T-helper 2 cell treated with Interferon-gamma antibody and Interleukin-4, amounts not matched to agents 100 ng/mL and 5 ng/mL, for 36 hours (primary cell): Measurements from ENCODE around the gene MMP28. TPM values are rescaled to one million over a fixed set of nuclear protein-coding genes. Genes with fewer than 3 reads are reported as not detected.

Source experiments
- intact Hi-C: fragments of 100-400 bp; cut with micrococcal nuclease; formaldehyde crosslinking; loops from one replicate; pipeline ENCODE4 v1.15.1; 2023
- total RNA-seq: library from RNA; stranded (reverse); gene quantifications from 2 replicates; pipeline ENCODE4 v1.2.3, GENCODE V29; 2022

Gene MMP28, protein sequence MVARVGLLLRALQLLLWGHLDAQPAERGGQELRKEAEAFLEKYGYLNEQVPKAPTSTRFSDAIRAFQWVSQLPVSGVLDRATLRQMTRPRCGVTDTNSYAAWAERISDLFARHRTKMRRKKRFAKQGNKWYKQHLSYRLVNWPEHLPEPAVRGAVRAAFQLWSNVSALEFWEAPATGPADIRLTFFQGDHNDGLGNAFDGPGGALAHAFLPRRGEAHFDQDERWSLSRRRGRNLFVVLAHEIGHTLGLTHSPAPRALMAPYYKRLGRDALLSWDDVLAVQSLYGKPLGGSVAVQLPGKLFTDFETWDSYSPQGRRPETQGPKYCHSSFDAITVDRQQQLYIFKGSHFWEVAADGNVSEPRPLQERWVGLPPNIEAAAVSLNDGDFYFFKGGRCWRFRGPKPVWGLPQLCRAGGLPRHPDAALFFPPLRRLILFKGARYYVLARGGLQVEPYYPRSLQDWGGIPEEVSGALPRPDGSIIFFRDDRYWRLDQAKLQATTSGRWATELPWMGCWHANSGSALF
- not detected in 2 replicates for total RNA-seq

DNA sequence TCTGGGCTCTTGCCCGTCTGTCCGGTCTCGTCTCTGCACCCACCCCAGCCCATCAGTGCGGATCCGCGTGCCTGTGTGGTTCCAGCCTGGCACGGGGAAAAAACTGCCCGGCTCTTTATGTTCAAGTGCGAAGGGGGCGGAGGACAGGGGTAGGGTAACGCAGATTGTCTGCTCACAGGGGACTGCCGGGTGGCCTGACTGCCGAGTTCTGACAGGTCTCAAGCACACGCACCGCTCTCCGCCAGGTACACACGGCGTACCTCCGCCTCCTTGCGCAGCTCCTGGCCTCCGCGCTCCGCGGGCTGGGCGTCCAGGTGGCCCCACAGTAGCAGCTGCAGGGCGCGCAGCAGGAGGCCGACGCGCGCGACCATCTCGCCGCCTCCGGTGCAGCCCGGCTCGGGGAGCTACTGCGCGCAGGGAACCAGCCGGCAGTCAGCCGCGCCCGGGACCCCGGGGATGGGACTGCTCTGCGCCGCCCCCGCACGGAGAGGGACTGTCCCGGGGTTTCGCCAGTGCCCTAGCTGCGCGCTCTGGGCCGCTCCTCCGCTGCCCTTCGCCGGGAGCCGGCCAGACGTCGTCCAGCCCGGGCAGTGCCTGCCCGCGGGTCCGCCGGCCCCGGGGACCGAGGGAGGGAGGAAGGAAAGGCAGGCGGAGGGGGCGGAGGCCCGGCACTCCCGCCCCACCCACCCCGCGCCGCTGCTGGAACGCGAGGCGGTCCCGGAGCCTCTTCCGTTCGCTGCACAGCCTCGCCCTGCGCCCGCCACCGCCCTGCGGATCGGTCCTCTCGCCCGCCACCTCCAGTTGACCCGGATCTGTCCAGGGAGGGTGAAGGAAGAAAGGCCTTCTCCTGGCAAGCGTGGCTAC is at the start of gene MMP28:
TSS of gene MMP28 (minus strand) at position 635 of the 864 bp plus-strand sequence. CDS start at position 371, 264 bp downstream.
- intact Hi-C loops, result no loop called here

DNA sequence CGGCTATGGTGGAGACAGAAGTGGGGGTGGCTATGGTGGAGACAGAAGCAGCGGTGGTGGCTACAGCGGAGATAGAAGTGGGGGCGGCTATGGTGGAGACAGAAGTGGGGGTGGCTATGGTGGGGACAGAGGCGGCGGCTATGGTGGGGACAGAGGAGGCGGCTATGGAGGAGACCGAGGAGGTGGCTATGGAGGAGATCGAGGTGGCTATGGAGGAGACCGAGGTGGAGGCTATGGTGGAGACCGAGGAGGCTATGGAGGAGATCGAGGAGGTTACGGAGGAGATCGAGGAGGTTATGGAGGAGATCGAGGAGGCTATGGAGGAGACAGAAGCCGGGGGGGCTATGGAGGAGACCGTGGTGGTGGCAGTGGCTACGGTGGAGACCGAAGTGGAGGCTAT is 49.1 kb upstream of the MMP28 start:
- intact Hi-C loops, result loop anchor here (10.0 kb wide), 1 partner anchor 90 kb away; the partner anchor contains the start of gene RDM1

- intact Hi-C loops, result loop anchor here (10.0 kb wide), 1 partner anchor 91 kb away; the partner anchor contains the start of gene RDM1
Observed at GRCh38 chr17:35843698-35844097, 48.3 kb upstream of the MMP28 start.

GRCh38 chr17:35842239-35842638 is 46.8 kb upstream of the MMP28 start:
- intact Hi-C loops, result loop anchor here (10.0 kb wide), 1 partner anchor 93 kb away; the partner anchor contains the start of gene RDM1

- intact Hi-C loops, result loop anchor here (10.0 kb wide), 1 partner anchor 93 kb away; the partner anchor contains the start of gene RDM1
Observed at GRCh38 chr17:35841505-35841904, 46.1 kb upstream of the MMP28 start.

DNA sequence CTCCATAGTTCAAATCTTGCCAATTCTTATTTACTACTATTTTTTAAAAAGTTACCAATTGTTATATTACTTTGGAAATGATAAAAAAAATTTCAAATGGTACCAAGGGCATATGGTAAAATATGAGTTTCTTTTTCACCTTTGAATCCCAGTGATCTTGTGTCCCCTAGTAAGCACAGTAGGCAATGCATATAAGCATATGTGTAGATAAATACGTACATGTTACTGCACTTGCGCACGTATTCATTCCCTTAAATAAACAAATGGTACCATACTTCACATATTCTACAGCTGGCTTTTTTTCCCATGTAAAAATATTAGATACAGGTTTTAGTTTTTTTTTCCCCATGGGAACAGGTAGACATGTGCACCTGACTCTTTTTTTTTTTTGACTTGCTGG is 45.7 kb upstream of the MMP28 start:
- intact Hi-C loops, result loop anchor here (10.0 kb wide), 1 partner anchor 94 kb away; the partner anchor contains the start of gene RDM1

- intact Hi-C loops, result no loop called here
Observed at GRCh38 chr17:35825206-35825605, 29.8 kb upstream of the MMP28 start.

- intact Hi-C loops, result no loop called here
Observed at GRCh38 chr17:35821308-35821707, 25.9 kb upstream of the MMP28 start.

GRCh38 chr17:35819455-35819854 is 24.0 kb upstream of the MMP28 start:
- intact Hi-C loops, result no loop called here

- intact Hi-C loops, result no loop called here
Observed at GRCh38 chr17:35817196-35817595, 21.8 kb upstream of the MMP28 start.

DNA sequence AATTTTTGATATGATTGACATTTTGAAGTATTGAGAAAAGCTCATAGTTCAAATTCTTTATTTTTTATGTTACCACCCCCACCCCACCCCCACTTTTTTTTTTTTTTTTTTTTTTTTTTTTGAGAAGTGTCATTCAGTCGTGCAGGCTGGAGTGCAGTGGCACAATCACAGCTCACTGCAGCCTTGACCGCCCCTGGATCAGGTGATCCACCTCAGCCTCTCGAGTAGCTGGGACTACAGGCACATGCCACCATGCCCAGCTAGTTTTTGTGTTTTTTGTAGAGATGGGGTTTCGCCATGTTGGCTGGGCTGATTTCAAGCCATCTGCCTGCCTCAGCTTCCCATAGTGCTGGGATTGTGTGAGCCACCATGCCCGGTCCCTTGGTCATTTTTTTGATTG is 21.3 kb upstream of the MMP28 start:
- intact Hi-C loops, result no loop called here

GRCh38 chr17:35812456-35812855 is 17.0 kb upstream of the MMP28 start:
- intact Hi-C loops, result no loop called here

DNA sequence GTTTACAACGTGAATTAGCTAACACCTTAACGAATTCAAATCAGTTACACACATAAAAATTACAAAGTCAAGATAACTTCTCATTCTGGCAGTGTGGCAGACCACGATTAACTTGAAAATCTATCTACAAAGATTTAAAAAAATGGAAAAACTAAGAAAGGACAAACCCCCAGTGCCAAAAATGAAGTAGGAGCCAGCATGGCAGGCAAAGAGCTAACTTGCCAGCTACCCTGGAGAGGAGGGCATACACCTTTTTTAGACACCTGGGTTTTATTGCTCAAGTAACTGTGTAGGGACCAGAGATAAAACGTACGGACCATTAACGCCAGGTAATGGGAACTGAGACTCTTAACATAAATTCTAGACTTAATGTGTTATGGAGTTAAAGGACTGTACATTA is 16.3 kb upstream of the MMP28 start:
- intact Hi-C loops, result no loop called here

GRCh38 chr17:35809855-35810461 is 14.5 kb upstream of the MMP28 start:
- intact Hi-C loops, result loop anchor here (1.0 to 10.0 kb wide), 3 partner anchors 46 to 829 kb away; partner anchors contain the start of genes LIG3 and SLFN14

- intact Hi-C loops, result loop anchor here (1.0 to 10.0 kb wide), 3 partner anchors 45 to 828 kb away; partner anchors contain the start of genes LIG3 and SLFN14
Observed at GRCh38 chr17:35808962-35809854, 13.8 kb upstream of the MMP28 start, which contains the start of gene TAF15. Gene TAF15, plus strand, starts transcription at chr17:35809484. Its CDS starts 86 bp downstream, at chr17:35809570.

- intact Hi-C loops, result loop anchor here (2.0 to 10.0 kb wide), 2 partner anchors 244 to 828 kb away; partner anchors contain the start of genes LIG3 and SLFN14
Observed at GRCh38 chr17:35808240-35808961, 13.0 kb upstream of the MMP28 start.

- intact Hi-C loops, result loop anchor here (2.0 to 10.0 kb wide), 2 partner anchors 243 to 827 kb away; partner anchors contain the start of genes LIG3 and SLFN14
Observed at GRCh38 chr17:35807371-35808144, 12.1 kb upstream of the MMP28 start.

- intact Hi-C loops, result loop anchor here (1.0 to 10.0 kb wide), 2 partner anchors 40 to 240 kb away; partner anchors contain the start of gene SLFN14
Observed at GRCh38 chr17:35804658-35805192, 9.3 kb upstream of the MMP28 start.
